Ovary (tissue), 3 donors: ENCODE data around the gene PVR.

Source experiments
- CTCF ChIP-seq, 3 donors: fragments of 450-650 bp in 2 of 3; fragments of 200-600 bp in 1 of 3; IDR thresholded peaks; one replicate each; pipeline versions ENCODE4 v1.5.1 to v1.8.0; 2016 to 2022; ENCODE audit warnings: antibody characterized with exemption in 3 of 3, mild to moderate bottlenecking in 1 of 3
- EP300 ChIP-seq: sonication (generic); formaldehyde crosslinking; IDR thresholded peaks from one replicate; pipeline ENCODE4 v1.6.1; 2017; ENCODE audit warnings: antibody characterized with exemption
- POLR2A ChIP-seq: fragments of 450-650 bp; IDR thresholded peaks from one replicate; pipeline ENCODE4 v1.6.1; 2017; ENCODE audit warnings: antibody characterized with exemption, mild to moderate bottlenecking, moderate library complexity
- donor health status: DM: no; HTN: no; CAD: no.

GRCh38 chr19:44663996-44664395 lies 20.3 kb downstream of the PVR start:
- TF ChIP-seq POLR2A: no peak
- TF ChIP-seq CTCF (IDR thresholded peaks at IDR 0.05): no peak
- TF ChIP-seq EP300: no peak
